D721Med (cell line): ENCODE results near the gene TRDN.

ENCODE experiments used
- DNase-seq: peaks from one replicate; pipeline ENCODE4 v3.0.0; 2011; ENCODE audit warnings: low spot score; ENCODE audit not compliant: insufficient read length
- FAIRE-seq: peaks from 2 replicates; lab custom pipeline; 2011; peaks lifted over from hg19 to GRCh38; lab: Jason Lieb, UNC
- CTCF ChIP-seq: IDR thresholded peaks from 2 replicates; pipeline ENCODE4 v1.5.1; 2012; ENCODE audit warnings: mild to moderate bottlenecking, control low read depth; ENCODE audit not compliant: insufficient read depth; ENCODE audit errors: missing control alignments

TRDN gene

DNA sequence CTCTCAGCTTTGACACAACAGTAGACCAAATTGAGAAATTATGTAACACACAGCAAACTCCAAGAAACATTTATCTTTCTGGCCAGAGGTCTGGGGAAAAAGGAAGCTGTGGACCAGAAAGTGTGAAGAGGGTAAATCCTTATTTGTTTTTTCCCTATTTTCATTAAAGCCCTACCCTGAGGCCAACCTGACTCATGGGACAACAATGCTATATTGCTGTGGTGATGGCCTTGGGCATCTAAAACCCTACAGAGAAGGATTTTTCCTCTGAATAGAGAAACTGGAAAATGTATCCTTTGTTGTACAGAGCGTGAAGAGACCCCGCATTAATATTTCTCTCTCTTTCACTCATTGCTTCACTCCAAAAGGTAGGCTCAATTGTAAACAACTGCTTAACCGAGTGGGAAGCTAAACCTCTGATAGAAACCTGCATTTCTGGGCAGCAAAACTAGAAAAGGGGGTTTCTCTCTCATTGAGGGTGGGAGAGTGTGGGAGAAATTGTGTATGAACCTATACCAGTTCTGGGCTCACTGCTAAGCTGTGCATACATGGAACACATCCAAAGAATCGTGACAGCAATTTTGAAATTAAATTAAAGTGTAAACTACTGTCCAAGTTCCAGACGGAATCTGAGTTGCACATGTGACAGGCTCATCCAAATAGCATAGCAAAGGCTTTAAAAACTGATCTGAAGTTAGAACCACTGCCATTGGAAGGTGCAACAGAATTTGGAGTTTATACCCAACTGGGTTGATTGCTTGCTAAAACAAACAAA is 465.2 kb downstream of the TRDN start:
- no peak for DNase-seq
- FAIRE-seq, result no peak
- TF ChIP-seq CTCF, result no peak

DNA sequence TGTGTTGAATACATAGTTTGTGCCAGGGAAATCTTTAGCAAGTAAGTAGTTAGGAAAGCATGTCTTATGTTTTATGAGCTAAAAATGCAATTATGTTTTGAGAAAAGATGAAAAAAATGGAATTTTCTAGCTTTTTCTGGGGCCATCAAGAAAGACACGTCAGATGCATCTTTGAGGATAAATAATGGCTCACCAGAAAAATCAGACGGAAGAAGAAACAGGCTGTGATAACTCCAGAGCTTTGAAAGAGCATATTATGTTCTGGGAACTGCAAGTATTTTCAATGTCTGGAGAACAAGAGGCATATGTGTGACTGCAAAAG is 467.0 kb downstream of the TRDN start:
- TF ChIP-seq CTCF, result no peak
- FAIRE-seq (no peak), DNase-seq (no peak)

GRCh38 chr6:123168892-123169773 is 467.6 kb downstream of the TRDN start:
- TF ChIP-seq CTCF, result no peak
- no peak for DNase-seq
- FAIRE-seq, result no peak

GRCh38 chr6:123168466-123168865 is 468.3 kb downstream of the TRDN start:
- no peak for DNase-seq
- TF ChIP-seq CTCF, result no peak
- no peak for FAIRE-seq
